HepG2 (cell line): ENCODE measurements around the gene CBX7. TPM values are rescaled to one million over a fixed set of nuclear protein-coding genes. Genes with fewer than 3 reads are reported as not detected.

Experiments used
- ATF1 ChIP-seq: IDR thresholded peaks from 2 replicates; pipeline ENCODE4 v1.6.1; 2016; ENCODE audit warnings: mild to moderate bottlenecking, control low read depth
- HMGA1 ChIP-seq: sonication (generic); formaldehyde crosslinking; conservative IDR thresholded peaks from 2 replicates; pipeline ENCODE4 v1.4.0; 2020; ENCODE audit warnings: missing genetic modification reagents
- HMGXB3 ChIP-seq: sonication (generic); formaldehyde crosslinking; IDR thresholded peaks from 2 replicates; pipeline ENCODE4 v1.4.0; 2020; ENCODE audit warnings: missing genetic modification reagents, borderline replicate concordance
- KIAA2018 ChIP-seq: sonication (generic); formaldehyde crosslinking; IDR thresholded peaks from 2 replicates; pipeline ENCODE4 v1.5.0; 2020; ENCODE audit warnings: mild to moderate bottlenecking, missing genetic modification reagents, borderline replicate concordance
- MEIS1 ChIP-seq: sonication (generic); formaldehyde crosslinking; IDR thresholded peaks from 2 replicates; pipeline ENCODE4 v1.9.0; 2021; ENCODE audit warnings: mild to moderate bottlenecking, missing genetic modification reagents, moderate library complexity, borderline replicate concordance
- RARA ChIP-seq: IDR thresholded peaks from 2 replicates; pipeline ENCODE4 v1.6.1; 2016; ENCODE audit warnings: missing genetic modification reagents, missing compliant biosample characterization
- SETDB1 ChIP-seq: sonication (generic); formaldehyde crosslinking; IDR thresholded peaks from 2 replicates; pipeline ENCODE4 v1.5.1; 2020; ENCODE audit warnings: missing genetic modification reagents, mild to moderate bottlenecking, borderline replicate concordance
- SMAD3 ChIP-seq: sonication (generic); formaldehyde crosslinking; IDR thresholded peaks from 2 replicates; pipeline ENCODE4 v1.4.0; 2020; ENCODE audit warnings: missing genetic modification reagents
- ZNF256 ChIP-seq: sonication (generic); formaldehyde crosslinking; conservative IDR thresholded peaks from 2 replicates; pipeline ENCODE4 v1.4.0; 2020; ENCODE audit warnings: missing genetic modification reagents
- ZNF747 ChIP-seq: sonication (generic); formaldehyde crosslinking; IDR thresholded peaks from 2 replicates; pipeline ENCODE4 v1.8.1; 2023; ENCODE audit warnings: missing genetic modification reagents, mild to moderate bottlenecking, borderline replicate concordance
- ZNF761 ChIP-seq: sonication (generic); formaldehyde crosslinking; conservative IDR thresholded peaks from 2 replicates; pipeline ENCODE4 v1.4.0; 2020; ENCODE audit warnings: mild to moderate bottlenecking, missing genetic modification reagents
- polyA plus RNA-seq, 8 experiments: library from polyadenylated mRNA; depleted of rRNA in 3 of 8; stranded (reverse) in 7 of 8; unstranded in 1 of 8; fragments of >200 nt; fragmentation: Illumina TruSeq in 4 of 8; extraction: Trizol in 4 of 8; gene quantifications; 2 replicates each; pipeline versions ENCODE4 v1.2.1 to v1.2.3, GENCODE V29; 2011 to 2016; ENCODE audit warnings: low read depth in 4 of 8, missing spikeins in 1 of 8, mixed read lengths in 1 of 8; ENCODE audit not compliant: insufficient read depth in 1 of 8
- total RNA-seq, 5 experiments: library from RNA; depleted of rRNA; stranded (reverse); fragments of >200 nt; fragmentation: Illumina TruSeq; extraction: Trizol; gene quantifications; 2 replicates each; pipeline ENCODE4 v1.2.3, GENCODE V29; 2016; ENCODE audit warnings: low read depth in 1 of 5
- TF ChIP-seq, protein P1 (sequence below): sonication (generic); formaldehyde crosslinking; IDR thresholded peaks from 2 replicates; pipeline ENCODE4 v1.4.0; 2020; ENCODE audit warnings: missing genetic modification reagents

The CBX7 gene
- total and polyA plus RNA-seq, 2 of the 13 experiments (the other 11 are each of a cell fraction or from before 2014, with no cell fraction given), result 0.35 to 4.9 TPM

DNA sequence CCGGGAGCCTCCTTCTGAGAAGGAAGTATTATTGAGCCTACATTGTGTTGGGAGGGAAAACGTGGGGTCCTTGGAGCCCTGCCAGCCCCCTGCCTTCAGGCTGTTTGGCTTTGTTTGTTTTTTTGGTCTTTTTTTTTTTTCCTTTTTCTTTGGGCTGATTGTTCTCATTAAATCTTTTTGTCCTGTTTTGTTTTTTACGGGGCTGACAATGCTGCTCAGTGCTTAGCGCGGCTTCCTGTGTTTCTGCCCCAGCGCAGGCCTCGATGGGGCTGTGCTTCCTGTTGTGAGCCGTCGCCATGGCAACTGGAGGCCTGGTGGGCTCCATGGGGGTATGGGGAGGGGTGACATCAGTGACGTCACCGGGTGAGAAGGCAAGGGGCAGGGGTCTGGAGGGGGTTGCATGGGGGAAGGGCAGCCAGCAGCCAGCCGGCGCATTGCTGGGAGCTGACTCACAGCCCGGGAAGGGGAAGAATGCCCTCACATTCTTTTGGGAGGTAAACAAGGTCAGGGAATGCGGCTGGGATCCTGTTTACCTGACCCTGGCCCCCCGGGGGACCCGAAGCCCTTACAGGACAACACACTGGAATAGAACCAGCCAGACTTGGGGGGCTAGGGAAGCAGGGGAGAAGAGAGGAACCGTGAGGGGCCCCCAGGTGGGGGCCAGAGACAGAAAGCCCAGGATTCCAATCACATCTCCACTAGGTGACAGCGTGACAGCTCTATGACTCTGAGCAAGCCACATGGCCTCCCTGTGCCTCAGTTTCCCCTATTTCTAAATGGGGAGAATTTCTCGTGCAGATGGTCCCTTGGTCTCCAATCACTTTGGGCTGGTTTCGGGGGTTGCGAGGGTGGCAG lies 22.2 kb upstream of the CBX7 start (continued):
- TF ChIP-seq HMGXB3 (CRISPR knock-in tag) (peak; percentile 59; the same call in 1 of the 2 replicates), ZNF761 (peak; percentile 87), RARA (CRISPR knock-in tag) (peak; percentile 98), KIAA2018 (CRISPR knock-in tag) (no peak), MEIS1 (CRISPR knock-in tag) (0 out of 2 replicates have a peak, but pooled peaks have one; percentile 32), SMAD3 (CRISPR knock-in tag) (peak; percentile 88), HMGA1 (no peak), SETDB1 (CRISPR knock-in tag) (no peak), ZNF256 (CRISPR knock-in tag) (no peak), ZNF747 (CRISPR knock-in tag) (peak; percentile 44; the same call in 1 of the 2 replicates), ATF1 (peak; percentile 79; the same call in 1 of the 2 replicates)
- TF ChIP-seq, protein P1, sequence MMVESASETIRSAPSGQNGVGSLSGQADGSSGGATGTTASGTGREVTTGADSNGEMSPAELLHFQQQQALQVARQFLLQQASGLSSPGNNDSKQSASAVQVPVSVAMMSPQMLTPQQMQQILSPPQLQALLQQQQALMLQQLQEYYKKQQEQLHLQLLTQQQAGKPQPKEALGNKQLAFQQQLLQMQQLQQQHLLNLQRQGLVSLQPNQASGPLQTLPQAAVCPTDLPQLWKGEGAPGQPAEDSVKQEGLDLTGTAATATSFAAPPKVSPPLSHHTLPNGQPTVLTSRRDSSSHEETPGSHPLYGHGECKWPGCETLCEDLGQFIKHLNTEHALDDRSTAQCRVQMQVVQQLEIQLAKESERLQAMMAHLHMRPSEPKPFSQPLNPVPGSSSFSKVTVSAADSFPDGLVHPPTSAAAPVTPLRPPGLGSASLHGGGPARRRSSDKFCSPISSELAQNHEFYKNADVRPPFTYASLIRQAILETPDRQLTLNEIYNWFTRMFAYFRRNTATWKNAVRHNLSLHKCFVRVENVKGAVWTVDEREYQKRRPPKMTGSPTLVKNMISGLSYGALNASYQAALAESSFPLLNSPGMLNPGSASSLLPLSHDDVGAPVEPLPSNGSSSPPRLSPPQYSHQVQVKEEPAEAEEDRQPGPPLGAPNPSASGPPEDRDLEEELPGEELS (CRISPR knock-in tag), result peak; percentile 99
